ENCODE results near the gene OSTF1.

DNA sequence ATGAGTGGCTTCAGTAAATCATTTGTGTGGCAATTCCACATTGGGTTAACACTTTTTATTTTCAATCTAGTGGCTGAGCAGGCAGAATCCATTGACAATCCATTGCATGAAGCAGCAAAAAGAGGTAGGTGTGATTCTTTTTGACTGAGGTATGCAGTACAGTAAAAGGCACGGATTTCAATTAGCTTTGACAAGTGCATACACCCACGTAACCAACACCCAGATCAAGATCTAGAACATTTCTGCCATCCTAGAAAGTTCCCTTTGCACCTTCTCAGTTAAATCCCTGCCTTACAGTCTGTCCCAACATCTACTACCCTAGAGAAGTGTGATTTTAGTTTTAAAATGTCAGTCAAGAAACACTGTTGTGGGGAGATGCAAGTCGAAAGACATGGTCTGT is 43.4 kb downstream of the OSTF1 start:
- TF ChIP-seq, protein P1, sequence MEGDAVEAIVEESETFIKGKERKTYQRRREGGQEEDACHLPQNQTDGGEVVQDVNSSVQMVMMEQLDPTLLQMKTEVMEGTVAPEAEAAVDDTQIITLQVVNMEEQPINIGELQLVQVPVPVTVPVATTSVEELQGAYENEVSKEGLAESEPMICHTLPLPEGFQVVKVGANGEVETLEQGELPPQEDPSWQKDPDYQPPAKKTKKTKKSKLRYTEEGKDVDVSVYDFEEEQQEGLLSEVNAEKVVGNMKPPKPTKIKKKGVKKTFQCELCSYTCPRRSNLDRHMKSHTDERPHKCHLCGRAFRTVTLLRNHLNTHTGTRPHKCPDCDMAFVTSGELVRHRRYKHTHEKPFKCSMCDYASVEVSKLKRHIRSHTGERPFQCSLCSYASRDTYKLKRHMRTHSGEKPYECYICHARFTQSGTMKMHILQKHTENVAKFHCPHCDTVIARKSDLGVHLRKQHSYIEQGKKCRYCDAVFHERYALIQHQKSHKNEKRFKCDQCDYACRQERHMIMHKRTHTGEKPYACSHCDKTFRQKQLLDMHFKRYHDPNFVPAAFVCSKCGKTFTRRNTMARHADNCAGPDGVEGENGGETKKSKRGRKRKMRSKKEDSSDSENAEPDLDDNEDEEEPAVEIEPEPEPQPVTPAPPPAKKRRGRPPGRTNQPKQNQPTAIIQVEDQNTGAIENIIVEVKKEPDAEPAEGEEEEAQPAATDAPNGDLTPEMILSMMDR (conservative IDR thresholded peaks at IDR 0.05 in 1 of 2, IDR thresholded peaks at IDR 0.05 in 1 of 2; ENCODE audit: low read depth in 1 of 2, low read length in 2 of 2): no peak
- TF ChIP-seq EZH2 (IDR thresholded peaks at IDR 0.05; ENCODE audit: low read length, missing control alignments): no peak
